ENCODE results near the gene SCN2B.

Gene SCN2B

DNA sequence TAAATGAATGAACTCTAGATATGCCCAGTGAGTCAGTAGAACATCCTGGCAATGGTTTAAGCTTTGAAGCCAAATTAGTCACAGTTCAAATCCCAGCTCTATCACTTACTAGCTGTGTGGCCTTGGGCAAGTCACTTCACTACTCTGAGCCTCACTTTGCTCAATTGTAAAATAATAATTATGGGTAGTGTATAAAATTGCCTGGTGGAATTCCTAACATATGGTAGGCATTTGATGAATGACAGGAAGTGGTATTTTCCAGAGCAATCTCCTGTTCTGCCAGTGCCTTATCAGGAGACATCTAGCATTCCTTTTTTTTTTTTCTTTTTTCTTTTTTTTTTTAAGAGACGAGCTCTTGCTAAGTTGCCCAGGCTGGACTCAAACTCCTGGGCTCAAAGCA lies 36.9 kb downstream of the SCN2B start:
- H3K9me3 ChIP-seq (ENCODE audit: control insufficient read depth, insufficient read depth, low read depth, low read length) = no peaks in the 10 kb centered on the region
- no peaks in the 10 kb centered on the region for H3K4me1 ChIP-seq (ENCODE audit: control insufficient read depth, insufficient read depth, low read length)
- no peak overlapping the region for H3K4me3 ChIP-seq (ENCODE audit: low read depth, low read length)
- H3K36me3 ChIP-seq (ENCODE audit: control insufficient read depth in 2 of 2, insufficient read depth in 1 of 2, low read length in 2 of 2) = no peaks in the 10 kb centered on the region
- ChIA-PET POLR2A (interaction anchor here (0.7 kb wide), 1 partner anchor 174 kb away, joined by 8 read pairs; no protein-coding TSS in a partner anchor), CTCF (interaction anchor here (0.7 to 0.9 kb wide), 3 partner anchors 28 to 33 kb away, joined by 3 read pairs; no protein-coding TSS in a partner anchor)
- H3K27ac ChIP-seq (ENCODE audit: extremely low read depth, low read depth, low read length) = no peak overlapping the region
- TF ChIP-seq ZNF24 (tag by site-specific recombination; IDR thresholded peaks at IDR 0.05) (no peak), ZNF785 (tag by site-specific recombination; IDR thresholded peaks at IDR 0.05) (no peak), ZIC2 (tag by site-specific recombination; IDR thresholded peaks at IDR 0.05) (no peak), ZNF433 (tag by site-specific recombination; IDR thresholded peaks at IDR 0.05; ENCODE audit: low read depth) (no peak), ZNF555 (tag by site-specific recombination; conservative IDR thresholded peaks at IDR 0.05) (no peak)
- TF ChIP-seq, protein P1, sequence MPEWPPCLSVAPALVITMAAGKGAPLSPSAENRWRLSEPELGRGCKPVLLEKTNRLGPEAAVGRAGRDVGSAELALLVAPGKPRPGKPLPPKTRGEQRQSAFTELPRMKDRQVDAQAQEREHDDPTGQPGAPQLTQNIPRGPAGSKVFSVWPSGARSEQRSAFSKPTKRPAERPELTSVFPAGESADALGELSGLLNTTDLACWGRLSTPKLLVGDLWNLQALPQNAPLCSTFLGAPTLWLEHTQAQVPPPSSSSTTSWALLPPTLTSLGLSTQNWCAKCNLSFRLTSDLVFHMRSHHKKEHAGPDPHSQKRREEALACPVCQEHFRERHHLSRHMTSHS (tag by site-specific recombination; IDR thresholded peaks at IDR 0.05) = no peak
- TF ChIP-seq, protein P2, sequence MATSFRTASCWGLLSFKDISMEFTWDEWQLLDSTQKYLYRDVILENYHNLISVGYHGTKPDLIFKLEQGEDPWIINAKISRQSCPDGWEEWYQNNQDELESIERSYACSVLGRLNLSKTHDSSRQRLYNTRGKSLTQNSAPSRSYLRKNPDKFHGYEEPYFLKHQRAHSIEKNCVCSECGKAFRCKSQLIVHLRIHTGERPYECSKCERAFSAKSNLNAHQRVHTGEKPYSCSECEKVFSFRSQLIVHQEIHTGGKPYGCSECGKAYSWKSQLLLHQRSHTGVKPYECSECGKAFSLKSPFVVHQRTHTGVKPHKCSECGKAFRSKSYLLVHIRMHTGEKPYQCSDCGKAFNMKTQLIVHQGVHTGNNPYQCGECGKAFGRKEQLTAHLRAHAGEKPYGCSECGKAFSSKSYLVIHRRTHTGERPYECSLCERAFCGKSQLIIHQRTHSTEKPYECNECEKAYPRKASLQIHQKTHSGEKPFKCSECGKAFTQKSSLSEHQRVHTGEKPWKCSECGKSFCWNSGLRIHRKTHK (tag by site-specific recombination; IDR thresholded peaks at IDR 0.05) = no peak

DNA sequence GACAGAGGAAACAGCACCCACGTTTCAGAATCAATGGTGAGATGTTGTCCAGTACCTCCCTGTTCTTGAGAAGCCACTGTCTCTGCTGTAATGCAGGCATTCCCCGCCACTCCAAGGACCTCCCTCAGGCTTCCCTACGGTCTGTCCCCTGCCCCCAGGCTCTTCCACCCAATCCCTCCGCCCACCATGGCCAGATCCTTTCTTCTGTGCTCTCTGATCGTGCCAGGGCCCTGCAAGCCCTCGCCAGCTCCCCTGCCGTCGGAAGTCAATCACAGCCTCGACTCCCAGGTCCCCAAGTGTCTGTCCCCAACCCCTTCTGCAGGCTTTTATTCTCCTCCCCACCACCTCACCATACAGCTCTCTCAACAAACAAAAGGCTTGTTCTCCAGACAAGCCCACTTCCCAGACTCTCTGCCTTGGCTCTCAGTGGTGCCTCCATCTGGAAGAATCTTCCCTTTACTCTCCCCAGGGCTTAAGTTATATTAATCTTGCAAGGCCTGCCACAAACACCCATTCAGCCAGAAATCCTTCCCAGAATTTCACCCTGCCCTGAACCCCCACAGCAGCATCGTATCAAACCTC lies 37.5 kb downstream of the SCN2B start:
- H3K4me1 ChIP-seq (ENCODE audit: control insufficient read depth, insufficient read depth, low read length) = no peaks in the 10 kb centered on the region
- H3K27ac ChIP-seq (ENCODE audit: extremely low read depth, low read depth, low read length) = no peak overlapping the region
- no peaks in the 10 kb centered on the region for H3K36me3 ChIP-seq (ENCODE audit: control insufficient read depth in 2 of 2, insufficient read depth in 1 of 2, low read length in 2 of 2)
- no peaks in the 10 kb centered on the region for H3K9me3 ChIP-seq (ENCODE audit: control insufficient read depth, insufficient read depth, low read depth, low read length)
- no peak overlapping the region for H3K4me3 ChIP-seq (ENCODE audit: low read depth, low read length)
- POLR2A ChIA-PET = interaction anchor here (0.7 kb wide), 1 partner anchor 174 kb away, joined by 8 read pairs; no protein-coding TSS in a partner anchor
- TF ChIP-seq ZNF341 (tag by site-specific recombination; IDR thresholded peaks at IDR 0.05; ENCODE audit: low read depth) (0 out of 2 replicates have a peak, but pooled peaks have one; percentile 31), ZNF707 (tag by site-specific recombination; IDR thresholded peaks at IDR 0.05) (no peak)
- CTCF ChIA-PET = interaction anchor here (0.9 to 1.3 kb wide), 4 partner anchors 33 to 551 kb away, joined by 3 to 4 read pairs (median 4); no protein-coding TSS in a partner anchor

DNA sequence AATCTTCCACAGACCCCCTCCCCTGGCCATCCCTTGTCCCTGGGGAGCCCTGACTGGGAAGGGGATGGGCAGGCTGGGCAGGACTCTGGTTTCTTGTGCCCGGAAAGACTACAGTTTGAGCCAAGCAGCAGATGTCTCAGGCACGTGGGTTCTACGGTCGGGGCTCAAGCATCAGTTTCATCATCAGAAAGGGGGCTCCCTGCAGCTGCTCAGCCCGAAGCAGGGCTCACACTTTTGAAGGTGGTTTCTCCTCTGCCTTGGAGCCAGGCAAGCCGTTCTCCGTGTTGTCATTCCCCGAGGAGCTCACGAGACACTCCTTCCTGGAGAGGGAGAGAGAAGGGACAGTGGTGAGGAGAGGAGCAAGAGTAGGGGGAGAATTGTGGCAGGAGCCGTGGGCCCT lies 39.6 kb downstream of the SCN2B start:
- Histone ChIP-seq H3K27ac (ENCODE audit: extremely low read depth, low read depth, low read length) (no peak overlapping the region), H3K4me3 (ENCODE audit: low read depth, low read length) (no peak overlapping the region), H3K9me3 (ENCODE audit: control insufficient read depth, insufficient read depth, low read depth, low read length) (no peaks in the 10 kb centered on the region), H3K36me3 (ENCODE audit: control insufficient read depth in 2 of 2, insufficient read depth in 1 of 2, low read length in 2 of 2) (no peaks in the 10 kb centered on the region), H3K4me1 (ENCODE audit: control insufficient read depth, insufficient read depth, low read length) (no peaks in the 10 kb centered on the region)
- ChIA-PET POLR2A (no interaction called here), CTCF (interaction anchor here (2.3 kb wide), 1 partner anchor 8 kb away, joined by 6 read pairs; no protein-coding TSS in a partner anchor)
- TF ChIP-seq ZNF777 (tag by site-specific recombination; IDR thresholded peaks at IDR 0.05; ENCODE audit: borderline replicate concordance) = no peak

DNA sequence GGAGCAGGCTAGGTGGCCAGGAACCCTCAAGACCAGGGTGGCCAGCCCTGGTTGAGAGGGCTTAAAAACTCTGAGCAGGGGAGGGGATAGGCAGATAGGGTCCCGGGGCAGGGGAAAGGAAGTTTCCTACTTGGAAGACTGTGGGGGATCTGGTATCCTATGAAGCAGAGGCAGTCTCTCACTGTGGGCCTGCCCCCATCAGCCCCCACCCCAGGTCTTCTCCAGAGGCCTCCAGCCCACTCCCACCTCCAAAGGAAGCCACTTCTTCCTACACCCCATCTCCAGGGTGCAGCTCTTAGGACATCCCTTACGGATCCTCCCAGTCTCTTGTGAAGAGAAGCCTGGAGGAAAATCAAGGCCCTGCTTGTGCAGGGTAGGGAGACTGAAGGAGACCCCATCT lies 40.1 kb downstream of the SCN2B start:
- Histone ChIP-seq H3K4me1 (ENCODE audit: control insufficient read depth, insufficient read depth, low read length) (no peaks in the 10 kb centered on the region), H3K4me3 (ENCODE audit: low read depth, low read length) (no peak overlapping the region), H3K9me3 (ENCODE audit: control insufficient read depth, insufficient read depth, low read depth, low read length) (no peaks in the 10 kb centered on the region), H3K36me3 (ENCODE audit: control insufficient read depth in 2 of 2, insufficient read depth in 1 of 2, low read length in 2 of 2) (no peaks in the 10 kb centered on the region), H3K27ac (ENCODE audit: extremely low read depth, low read depth, low read length) (no peak overlapping the region)
- TF ChIP-seq ZNF707 (tag by site-specific recombination; IDR thresholded peaks at IDR 0.05) = no peak
- TF ChIP-seq ZNF140 (tag by site-specific recombination; IDR thresholded peaks at IDR 0.05) = no peak
- TF ChIP-seq ZNF214 (tag by site-specific recombination; IDR thresholded peaks at IDR 0.05; ENCODE audit: borderline replicate concordance) = no peak
- TF ChIP-seq ZNF571 (tag by site-specific recombination; IDR thresholded peaks at IDR 0.05) = no peak
- CTCF ChIA-PET = interaction anchor here (2.3 kb wide), 1 partner anchor 8 kb away, joined by 6 read pairs; no protein-coding TSS in a partner anchor
- POLR2A ChIA-PET = no interaction called here

All from HEK293 (cell line).